NCI-H2029 treated with DMSO at 0.1 percent for 48 hours (cell line): ENCODE data around the gene ALOX15.
"Not testable (repeated sequence)": the region's sequence is repeated elsewhere in the genome, so short reads cannot be mapped to it uniquely, and the experiment has no call there.

Experiments
- DNase-seq: peaks from one replicate; lab custom pipeline; 2025; lab: John Stamatoyannopoulos, UW

Gene ALOX15

DNA sequence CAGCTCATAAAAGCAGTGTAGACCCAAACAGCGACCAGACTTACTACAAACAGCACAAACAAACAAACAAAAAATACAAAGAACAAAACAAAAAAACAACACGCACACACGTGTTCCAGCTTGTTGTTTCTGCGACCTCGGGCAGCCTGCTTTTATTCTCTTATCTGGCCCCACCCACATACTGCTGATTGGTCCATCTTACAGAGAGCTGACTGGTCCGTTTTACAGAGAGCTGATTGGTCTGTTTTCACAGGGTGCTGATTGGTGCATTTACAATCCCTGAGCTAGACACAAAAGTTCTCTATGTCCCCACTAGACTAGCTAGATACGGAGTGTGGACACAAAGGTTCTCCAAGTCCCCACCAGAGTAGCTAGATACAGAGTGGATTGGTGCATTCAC is 14.5 kb upstream of the ALOX15 start:
- not testable (repeated sequence) for DNase-seq

DNA sequence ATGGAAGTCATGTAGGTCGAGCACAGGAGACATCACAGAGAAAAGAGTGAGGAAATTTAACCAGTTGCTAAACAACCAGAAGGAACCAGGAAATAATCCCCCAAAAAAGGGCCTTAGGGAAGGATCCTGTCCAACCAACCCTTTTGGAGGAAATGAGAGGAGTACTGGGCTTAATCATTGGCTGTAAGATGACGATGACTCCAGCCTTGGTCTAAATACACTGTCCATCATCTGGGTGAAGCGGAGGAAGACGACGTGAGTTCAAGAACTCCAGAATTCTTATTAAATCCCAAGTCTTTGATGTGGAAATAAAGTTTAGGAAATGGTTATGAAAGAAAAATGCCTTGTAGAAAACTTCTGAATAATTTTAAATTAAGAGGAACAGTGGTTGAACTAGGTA is 11.5 kb upstream of the ALOX15 start:
- DNase-seq, result no peak

DNA sequence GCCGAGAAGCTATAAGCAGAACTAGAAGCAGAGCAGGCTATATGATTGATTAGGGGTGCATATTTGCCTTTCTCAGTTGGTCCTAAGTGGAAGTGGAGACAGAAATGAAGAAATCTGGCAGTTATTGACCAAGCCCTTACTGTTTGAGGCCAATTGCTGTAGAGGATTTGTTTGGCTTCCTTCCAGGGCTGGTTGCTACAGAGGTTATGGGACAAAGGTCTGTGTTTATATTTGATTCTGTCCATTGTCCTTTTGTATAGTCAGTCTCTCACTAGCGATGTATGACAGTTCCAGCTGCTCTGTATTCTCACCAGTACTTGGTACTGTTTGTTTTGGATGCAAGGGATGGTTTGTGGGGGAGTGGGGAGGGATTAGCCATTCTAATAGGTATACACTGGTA is 7.3 kb upstream of the ALOX15 start:
- DNase-seq, result peak; percentile 94

DNA sequence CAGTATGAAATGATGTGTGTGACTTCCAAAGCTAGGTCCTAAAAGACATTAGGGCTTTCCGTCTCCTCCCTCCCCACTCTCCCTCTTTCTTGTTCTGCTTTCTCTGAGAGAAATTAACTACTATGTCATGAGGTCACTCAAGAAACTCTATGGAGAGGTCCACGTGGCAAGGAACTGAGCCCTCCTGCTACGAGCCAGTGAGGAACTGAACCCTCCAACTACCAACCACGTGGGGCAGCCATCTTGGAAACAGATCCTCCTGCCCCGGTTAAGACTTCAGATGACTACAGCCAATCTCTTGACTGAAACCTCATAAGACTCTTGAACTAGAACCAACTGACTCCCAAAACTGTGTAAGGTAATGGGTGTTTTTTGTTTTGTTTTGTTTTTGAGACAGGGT is 4.2 kb upstream of the ALOX15 start:
- no peak for DNase-seq

DNA sequence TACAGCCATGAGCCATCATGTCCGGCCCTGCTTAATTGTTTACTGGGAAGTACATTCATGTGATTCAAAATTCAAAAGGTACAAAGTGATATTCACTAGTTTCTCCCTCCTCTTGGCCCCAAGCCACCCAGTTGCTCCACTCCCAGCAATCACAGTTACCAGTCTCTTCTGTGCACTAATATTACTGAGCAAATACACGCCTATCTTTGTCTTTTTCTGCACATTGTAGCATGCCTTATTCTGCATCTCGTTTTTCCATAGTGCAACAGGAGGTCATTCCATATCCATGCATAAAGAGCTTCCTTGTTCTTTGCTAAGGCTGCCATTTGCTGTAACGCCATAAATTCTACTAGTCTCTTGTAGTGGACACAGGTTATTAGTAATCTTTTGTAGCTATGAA is 2.2 kb upstream of the ALOX15 start:
- peak; percentile 35 for DNase-seq

DNA sequence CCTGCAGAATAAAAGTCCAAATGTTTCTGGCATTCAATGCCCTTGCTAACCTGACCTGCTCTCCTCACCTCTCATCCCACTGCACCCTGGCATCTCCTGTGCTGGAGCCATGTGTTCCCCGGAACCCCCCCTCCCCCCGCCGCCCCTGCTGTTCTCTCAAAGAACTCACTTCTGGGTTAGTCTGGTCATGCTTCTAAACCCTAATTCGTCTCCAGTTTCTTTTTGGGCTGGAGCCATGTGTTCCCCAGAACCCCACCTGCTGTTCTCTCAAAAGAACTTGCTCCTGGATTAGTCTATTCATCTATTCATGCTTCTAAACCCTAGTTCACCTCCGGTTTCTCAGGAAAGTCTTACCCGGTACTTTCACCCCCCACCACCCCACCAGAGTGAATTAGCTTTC is 808 bp upstream of the ALOX15 start:
- DNase-seq, result no peak

DNA sequence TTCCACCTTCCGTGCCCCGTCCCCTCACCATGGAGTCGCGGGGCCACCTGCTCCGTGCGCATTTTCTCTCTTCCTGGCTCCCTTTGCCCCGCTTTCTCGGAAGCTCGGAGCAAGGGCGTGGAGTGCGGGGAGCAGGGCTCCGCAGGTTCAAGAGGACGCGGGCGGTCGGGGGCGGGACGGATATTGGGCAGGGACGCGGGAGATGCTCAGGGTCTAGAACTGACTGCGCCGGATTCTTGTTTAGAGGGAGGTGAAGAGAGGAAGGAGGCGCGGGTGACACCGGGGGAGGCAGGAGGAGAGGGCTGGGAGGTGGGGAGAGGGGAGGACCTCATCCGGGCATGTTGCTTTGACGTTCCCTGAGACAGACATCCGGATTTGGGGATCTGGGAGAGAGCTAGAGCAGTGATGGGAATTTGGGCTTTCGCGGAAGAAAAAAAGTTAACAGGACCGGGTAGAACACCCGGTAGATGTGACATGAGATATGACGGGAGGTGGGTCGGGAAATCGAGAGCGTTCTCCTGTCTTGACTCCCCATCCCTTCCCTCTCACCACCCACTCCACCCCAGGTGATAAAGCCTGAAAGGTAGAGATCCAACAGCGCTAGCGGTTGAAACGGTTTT is 799 bp downstream of the ALOX15 start:
- not testable (repeated sequence) for DNase-seq

DNA sequence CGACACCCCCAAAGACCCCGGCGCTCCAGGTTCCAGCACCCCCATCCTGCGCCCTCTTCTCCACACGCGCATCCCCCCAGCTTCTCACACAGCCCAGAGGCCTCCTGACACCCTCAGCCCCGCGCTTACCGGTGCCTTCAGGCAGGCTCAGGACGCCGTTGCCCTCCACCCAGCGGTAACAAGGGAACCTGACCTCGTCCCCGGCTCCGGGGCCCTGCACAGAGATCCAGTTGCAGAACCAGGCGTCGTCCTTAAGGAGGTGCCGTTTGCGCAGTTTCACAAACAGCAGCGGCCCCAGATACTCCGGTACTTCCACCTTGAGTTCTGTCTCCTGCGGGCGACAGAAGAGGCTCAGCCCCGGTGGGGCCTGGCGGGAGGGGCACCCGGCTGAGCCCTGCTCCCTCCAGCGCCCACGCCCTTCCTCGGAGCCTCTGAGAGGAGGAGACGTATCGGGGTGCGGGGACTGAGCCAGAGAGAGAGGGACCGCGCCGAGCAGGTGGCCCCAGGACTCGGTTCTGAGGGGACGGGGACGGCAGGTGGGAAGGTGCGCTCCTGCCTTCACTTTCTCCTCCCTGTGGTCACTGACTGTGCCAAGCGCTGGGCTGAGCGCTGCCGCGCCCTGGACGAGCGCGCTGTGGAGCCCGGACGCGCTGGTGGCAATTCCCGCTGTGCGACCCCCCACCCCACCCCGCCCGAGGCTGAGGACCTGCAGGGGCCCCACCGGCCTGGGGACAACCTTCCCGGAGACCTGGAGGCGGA is 2.0 kb downstream of the ALOX15 start:
- not testable (repeated sequence) for DNase-seq

DNA sequence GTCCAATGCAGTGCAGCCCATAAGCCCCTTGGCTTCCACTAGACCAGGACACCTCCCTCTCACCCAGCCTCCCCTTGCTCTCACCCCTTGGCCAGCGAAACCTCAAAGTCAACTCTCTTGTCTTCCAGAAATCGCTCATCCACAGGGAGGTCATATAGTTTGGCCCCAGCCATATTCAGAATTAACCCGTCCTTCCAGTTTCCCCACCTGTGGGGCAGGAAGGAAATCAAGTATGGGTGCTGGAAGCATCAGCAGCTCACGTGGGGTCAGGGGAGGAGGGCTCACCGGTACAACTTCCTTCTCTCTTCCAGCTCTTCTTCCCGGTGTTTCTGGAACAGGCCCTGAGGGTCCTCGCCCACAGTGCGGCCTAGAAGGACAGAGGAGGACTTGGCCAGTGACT is 2.7 kb downstream of the ALOX15 start:
- DNase-seq, result not testable (repeated sequence)

DNA sequence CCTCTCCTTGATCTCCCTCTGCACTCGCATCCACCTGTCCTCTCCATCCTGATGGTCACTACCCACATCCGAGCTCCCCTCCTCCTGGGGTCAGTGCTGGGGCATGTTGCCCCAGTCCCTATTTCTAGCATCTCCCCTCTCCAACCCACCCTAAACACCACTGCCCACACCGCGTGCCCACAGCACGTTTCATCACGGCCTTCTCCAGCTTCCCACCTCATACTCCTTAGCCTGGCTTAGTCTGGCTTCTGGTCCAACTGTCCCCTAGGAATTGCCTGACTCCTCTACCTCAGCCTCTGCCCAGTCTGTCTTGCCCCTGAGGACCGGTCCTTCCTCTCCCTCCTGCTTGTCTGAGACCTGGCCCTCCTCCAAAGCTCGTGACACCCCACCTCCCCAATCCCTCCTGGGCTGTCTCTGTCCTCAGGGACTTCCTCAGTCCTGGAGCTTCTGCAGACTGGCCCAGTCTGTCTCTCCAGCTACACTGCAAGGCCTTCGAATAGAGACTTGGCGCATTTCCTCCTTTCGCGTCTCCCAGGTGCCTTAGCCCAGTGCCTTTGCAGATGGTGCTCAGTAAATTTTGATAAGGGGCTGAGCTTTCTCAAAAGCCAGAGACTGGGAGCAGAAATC is 4.9 kb downstream of the ALOX15 start:
- no peak for DNase-seq

DNA sequence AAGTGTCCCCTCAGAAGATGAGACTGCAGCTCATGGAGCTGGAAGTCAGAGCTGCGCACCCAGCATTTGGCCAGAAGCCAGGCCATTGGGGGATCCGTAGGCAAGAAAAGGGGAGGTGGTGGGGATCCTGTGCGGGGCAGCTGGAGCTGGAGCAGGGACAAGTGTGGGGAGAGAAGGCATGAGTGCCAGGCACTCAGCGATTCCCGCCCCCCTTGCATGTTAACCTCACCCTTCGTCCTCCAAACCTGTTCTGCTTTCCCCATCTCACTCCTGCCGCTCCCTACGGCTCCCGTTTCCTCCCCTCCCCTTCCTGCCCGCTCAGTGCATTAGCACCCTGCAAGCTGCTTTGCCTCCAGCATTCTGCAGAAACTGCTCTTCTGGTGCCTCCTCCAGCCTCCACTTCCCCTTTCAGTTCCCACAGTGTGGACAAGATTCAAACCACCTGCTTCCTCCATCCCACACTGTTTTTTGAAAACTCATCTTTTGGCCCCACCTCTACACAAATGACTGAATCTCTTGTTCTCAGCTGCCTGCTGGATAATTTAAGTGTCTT is 5.6 kb downstream of the ALOX15 start:
- no peak for DNase-seq

DNA sequence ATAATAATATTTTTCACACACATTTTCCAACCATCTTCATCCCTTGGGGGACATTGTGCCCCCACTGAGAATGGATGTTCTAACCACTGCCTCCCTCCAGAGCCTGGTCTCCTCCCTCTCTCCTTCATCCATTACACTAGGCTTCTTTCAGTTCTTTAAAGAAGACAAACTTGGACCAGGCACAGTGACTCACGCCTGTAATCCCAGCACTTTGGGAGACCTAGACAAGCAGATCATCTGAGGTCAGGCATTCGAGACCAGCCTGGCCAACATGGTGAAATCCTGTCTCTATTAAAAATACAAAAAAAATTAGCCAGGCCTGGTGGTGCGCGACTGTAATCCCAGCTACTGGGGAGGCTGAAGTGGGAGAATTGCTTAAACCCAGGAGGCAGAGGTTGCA is 6.5 kb downstream of the ALOX15 start:
- no peak for DNase-seq

DNA sequence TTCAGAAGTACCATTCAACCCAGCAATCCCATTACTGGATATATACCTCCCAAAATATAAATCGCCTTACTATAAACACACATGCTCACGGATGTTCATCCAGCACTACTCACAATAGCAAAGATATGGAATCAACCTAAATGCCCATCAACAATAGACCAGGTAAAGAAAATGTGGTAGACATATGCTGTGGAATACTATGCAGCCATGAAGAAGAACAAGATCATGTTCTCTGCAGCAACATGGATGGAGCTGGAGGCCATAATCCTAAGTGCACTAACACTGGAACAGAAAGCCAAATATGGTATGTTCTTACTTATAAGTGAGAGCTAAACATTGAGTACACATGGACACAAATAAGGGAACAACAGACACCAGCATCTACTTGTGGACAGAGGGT is 7.8 kb downstream of the ALOX15 start:
- no peak for DNase-seq

DNA sequence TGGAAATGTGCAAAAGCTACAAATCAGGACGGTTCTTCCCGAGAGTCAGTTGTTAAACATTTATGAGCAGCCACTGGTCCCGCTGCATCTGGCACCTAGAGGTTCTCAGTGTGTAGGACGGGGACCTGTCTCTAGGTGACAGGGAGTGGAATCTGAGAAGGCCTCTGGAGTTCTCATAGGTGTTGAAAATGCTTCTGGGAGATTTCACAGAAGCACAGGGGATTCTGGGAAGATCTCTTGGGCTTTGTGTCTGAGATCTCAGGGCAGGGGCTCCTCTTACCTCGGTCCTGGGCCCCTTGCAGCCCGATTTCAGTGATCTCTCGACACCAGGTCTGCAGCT is 8.9 kb downstream of the ALOX15 start:
- DNase-seq, result no peak

DNA sequence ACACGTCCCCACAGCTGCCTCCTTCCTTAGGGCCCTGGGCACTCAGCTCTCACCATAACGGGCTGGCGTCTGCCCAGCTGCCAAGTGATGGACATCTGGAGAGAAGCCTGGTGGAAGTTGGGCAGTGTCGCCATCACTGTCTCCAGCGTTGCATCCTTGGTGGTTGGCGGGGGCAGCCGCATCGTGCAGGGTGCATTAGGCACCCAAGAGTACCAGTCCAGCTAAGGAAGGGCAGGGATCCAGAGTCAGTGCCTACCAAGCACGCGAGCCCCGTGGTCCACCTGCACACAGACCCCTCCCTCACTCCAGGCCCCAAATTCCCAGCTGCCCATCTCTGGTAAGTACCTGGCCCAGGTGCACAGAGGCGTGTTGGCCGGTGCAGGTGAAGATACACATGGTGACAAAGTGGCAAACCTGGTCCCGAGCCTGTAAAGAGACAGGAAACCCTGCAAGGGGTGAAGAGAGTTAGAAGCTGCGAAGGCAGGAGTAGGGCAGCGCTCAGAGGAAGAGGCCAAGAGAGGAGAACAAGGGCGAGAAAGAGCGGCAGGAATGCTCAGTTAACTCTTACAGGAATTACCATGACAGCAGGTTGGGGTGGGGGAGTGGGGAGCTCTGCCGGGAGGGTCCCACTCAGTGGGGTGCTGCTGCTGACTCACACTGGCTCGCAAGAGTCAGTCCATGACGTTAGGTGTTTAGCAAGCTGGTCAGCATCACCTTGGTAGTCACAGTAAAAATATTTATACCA is 9.5 kb downstream of the ALOX15 start:
- DNase-seq, result no peak

DNA sequence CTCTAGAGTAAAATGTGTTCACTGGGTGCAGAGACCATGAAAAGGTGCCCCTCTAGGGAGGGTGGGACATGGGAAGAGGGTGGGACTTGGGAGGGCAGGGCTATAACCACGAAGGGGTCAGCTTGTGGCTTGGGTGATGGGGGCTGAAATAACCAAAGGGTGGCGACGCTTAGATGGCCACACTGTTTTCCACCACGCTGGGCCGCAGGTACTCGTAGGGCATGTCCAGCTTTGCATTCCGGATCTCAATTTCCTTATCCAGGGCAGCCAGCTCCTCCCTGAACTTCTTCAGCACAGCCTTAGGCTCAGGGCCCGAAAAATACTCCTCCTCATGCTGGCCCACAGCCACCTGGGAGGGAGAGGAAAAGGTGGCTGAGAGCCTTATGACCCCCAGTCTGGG is 10.0 kb downstream of the ALOX15 start:
- DNase-seq, result no peak

DNA sequence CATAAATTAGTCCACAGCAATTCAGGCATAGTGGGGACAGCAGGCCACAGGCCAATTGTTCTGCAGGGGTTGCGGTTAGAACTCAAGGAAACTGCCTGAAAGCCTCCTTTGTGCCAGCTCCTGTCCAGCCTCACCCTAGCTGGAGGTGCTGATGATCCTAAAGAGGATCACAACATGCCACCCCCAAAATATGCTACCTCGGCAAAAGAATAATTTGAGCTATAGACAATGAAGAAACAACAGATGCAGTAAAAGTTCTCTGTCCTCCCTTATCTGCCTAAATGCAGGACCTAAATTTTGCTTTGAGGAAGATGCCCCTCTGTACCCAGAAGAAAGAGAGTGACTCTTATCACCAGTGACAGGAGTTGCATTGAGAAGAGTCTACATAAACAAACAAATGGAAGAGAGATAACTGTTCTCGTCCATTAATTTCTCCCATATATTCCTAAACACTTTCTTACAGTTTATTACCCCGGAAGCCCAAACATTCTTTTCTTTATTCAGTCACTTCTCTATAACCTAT is 14.7 kb downstream of the ALOX15 start:
- no peak for DNase-seq

DNA sequence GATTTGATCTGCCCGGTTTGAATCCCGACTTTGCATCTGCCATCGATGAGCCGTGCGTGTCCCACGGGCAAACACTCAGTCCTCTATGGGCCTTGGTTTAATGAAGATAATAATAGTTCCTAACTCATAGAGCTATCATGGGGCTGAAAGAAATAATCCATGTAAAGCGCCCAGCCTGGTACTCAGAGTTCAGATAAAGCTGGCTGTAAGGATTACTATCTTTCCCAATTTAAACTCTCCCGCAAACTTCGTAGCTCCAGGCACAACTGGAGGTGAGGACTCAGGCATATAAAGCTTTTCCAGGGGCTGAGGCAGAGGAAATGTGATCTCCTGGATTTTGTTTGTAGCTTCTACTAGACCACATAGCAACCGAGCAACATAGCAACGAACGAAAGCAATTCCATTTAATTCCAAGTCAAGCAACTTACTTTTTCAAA is 16.3 kb downstream of the ALOX15 start:
- DNase-seq, result no peak

DNA sequence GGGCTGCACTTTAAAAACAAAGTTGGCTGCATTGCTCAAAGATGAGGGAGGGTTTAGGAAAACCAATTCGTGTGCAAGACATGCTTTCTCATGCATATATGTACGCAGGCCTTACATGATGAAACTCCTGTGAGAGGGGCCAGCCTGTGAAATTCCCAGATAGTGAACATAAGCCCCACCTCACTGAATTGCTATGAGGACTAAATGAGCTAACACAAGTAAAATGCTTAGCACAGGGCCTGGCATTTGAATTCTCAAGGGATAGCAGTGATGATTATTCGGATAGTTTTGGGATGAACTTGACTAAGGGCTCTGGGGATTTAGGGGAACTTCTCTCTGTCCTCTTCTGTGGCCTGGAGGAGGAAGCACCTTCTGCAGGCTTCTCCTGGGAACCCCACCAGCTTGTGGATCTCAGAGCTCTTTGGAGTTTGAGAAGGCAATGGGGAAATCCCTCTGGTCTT is 17.0 kb downstream of the ALOX15 start:
- not testable (repeated sequence) for DNase-seq

DNA sequence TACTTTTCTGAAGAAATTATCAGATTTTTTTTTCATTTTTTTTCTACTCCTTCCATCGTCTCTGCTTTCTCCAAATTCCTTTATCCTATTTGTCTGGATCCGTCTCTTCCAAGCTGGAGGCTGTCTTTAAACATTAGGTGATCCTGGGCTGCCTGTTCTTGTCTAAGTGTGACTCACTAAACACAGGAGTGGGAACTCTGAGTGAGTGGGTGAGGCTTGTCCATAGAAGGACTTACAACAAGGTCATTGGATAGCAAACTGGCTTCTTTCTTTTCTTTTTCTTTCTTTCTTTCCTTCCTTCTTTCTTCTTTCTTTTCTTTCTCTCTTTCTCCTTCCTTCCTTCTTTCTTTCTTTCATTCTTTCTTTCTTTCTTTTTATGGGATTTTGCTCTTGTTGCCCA is 18.2 kb downstream of the ALOX15 start:
- DNase-seq, result no peak

DNA sequence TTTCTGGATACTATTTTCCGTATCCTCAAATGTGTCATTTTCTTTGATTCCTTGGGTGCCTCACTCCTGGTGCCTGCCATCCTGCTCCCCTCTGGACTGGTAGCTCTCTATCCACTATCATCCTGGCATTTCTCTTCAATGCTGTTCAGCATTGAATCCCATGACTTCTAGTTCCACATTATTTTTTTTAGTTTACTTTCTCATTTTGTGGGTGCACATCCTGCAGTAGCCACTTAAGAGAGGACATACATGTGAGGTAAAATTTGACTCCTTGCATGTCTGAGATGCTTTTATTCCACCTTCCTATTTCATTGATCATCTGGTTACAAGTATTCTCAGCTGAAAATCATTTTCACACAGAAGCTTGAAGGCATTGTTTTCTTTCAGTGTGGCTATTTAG is 19.1 kb downstream of the ALOX15 start:
- no peak for DNase-seq

DNA sequence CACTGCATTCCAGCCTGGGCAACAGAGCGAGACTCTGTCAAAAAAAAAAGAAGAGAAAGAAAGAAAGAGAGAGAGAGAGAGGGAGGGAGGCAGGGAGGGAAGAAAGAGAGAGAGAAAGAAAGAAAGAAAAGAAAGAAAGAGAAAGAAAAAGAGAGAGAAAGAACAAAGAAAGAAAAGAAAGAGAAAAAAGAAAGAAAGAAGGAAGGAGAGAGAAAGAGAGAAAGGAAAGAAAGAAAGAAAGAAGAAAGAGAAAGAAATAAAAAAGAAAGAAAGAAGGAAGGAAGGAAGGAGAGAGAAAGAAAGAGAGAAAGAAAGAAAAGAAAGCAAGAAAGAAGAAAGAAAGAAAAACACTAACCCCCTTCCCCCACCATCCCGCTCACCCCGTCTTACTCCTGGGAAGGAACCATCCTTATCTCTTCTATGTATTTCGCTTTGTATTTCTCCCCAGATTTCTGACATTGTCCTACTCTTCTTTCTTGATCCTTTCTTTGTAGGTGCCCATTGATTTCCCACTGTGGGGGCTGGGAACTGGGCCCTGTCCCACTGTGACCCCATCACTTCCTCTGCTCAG is 20.9 kb downstream of the ALOX15 start:
- no peak for DNase-seq
